Activated gamma-delta T cell (primary cell): ENCODE data around the gene OSCAR.

Experiments used
- DNase-seq: peaks from one replicate; lab custom pipeline; 2025; lab: John Stamatoyannopoulos, UW
- total RNA-seq, 2 donors: gene quantifications; one replicate each; lab custom pipeline; 2026; lab: John Stamatoyannopoulos, UW

The OSCAR gene
- 0.82 to 1.0 reads per million in 2 donors for total RNA-seq

GRCh38 chr19:54100561-54100960, at the start of gene OSCAR:
Gene OSCAR, minus strand, starts transcription at chr19:54100803. Its CDS starts 11 bp downstream, at chr19:54100792.
- no peak for DNase-seq

- no peak for DNase-seq
These were observed 48.6 kb upstream of the OSCAR start for GRCh38 chr19:54149021-54149812.

- DNase-seq: no peak
These were observed 47.6 kb upstream of the OSCAR start for GRCh38 chr19:54148158-54148557.

GRCh38 chr19:54147676-54148075, 47.1 kb upstream of the OSCAR start:
- no peak for DNase-seq

GRCh38 chr19:54145541-54146158, 45.0 kb upstream of the OSCAR start:
- no peak for DNase-seq

- no peak for DNase-seq
These were observed 41.7 kb upstream of the OSCAR start for GRCh38 chr19:54142166-54142780.

- DNase-seq: no peak
These were observed 40.8 kb upstream of the OSCAR start for GRCh38 chr19:54141356-54141755.

- DNase-seq: no peak
These were observed 38.1 kb upstream of the OSCAR start for GRCh38 chr19:54138489-54139256.

GRCh38 chr19:54137699-54138488, 37.3 kb upstream of the OSCAR start, which contains the start of gene CNOT3:
Gene CNOT3, plus strand, starts transcription at chr19:54137762. Its CDS starts 5,217 bp downstream, at chr19:54142979.
- DNase-seq: peak; percentile 44

- DNase-seq: peak; percentile 94
These were observed 36.5 kb upstream of the OSCAR start for GRCh38 chr19:54136864-54137698.

GRCh38 chr19:54136086-54136863, 35.7 kb upstream of the OSCAR start:
- no peak for DNase-seq

GRCh38 chr19:54133957-54134590, 33.5 kb upstream of the OSCAR start:
- DNase-seq: no peak

- no peak for DNase-seq
These were observed 32.8 kb upstream of the OSCAR start for GRCh38 chr19:54133312-54133956.

- no peak for DNase-seq
These were observed 29.0 kb upstream of the OSCAR start for GRCh38 chr19:54129617-54129996.

- DNase-seq: no peak
These were observed 28.4 kb upstream of the OSCAR start for GRCh38 chr19:54128796-54129616.

- no peak for DNase-seq
These were observed 27.8 kb upstream of the OSCAR start for GRCh38 chr19:54128441-54128725.

GRCh38 chr19:54127688-54128440, 27.3 kb upstream of the OSCAR start:
- DNase-seq: no peak
